B cell (primary cell): ENCODE results near the gene ING3. TPM values are rescaled to one million over a fixed set of nuclear protein-coding genes. Genes with fewer than 3 reads are reported as not detected.
A peak's percentile ranks its signal among the peaks of the same experiment; 100 is the strongest.

Source experiments
- ATAC-seq: fragments of 200-7000 bp; cut with Tn5 transposase; one replicate; pipeline ENCODE4 v1.10.0; 2021; ENCODE audit warnings: low read depth, mild to moderate bottlenecking, moderate number of reproducible peaks, moderate library complexity
- CTCF ChIA-PET: fragments of 350-600 bp; sonication (Branson Sonifier 250); formaldehyde crosslinking; loops from one replicate; lab custom pipeline; 2021; ENCODE audit warnings: antibody characterized with exemption, inconsistent platforms; lab: Charles Lee
- POLR2A ChIA-PET: fragments of 350-600 bp; sonication (Branson Sonifier 250); formaldehyde crosslinking; loops from one replicate; lab custom pipeline; 2021; ENCODE audit warnings: antibody characterized with exemption; lab: Charles Lee
- DNase-seq: peaks from one replicate; pipeline ENCODE4 v3.0.0; 2013
- H2AFZ ChIP-seq: 2 replicates; pipeline ENCODE4 v1.6.1; 2012; ENCODE audit warnings: mild to moderate bottlenecking, low read depth, low read length; ENCODE audit not compliant: insufficient read depth, poor library complexity, severe bottlenecking
- H3K27ac ChIP-seq, 2 donors: 1 replicate in 1 of 2; 2 replicates in 1 of 2; pipeline ENCODE4 v1.5.1; 2012 to 2013; ENCODE audit warnings: low read length in 2 of 2, mild to moderate bottlenecking in 2 of 2, moderate library complexity in 1 of 2
- H3K27me3 ChIP-seq, 4 experiments: fragments of 200-600 bp in 1 of 4; sonication (generic) in 1 of 4; replicated peaks in 1 of 4; 1 replicate in 2 of 4; 2 replicates in 2 of 4; pipeline versions ENCODE4 v1.6.1 to v1.7.0; 2013 to 2016; ENCODE audit warnings: low read length in 3 of 4, mild to moderate bottlenecking in 2 of 4, mixed read lengths in 1 of 4, moderate library complexity in 1 of 4; ENCODE audit not compliant: insufficient read depth in 4 of 4, control insufficient read depth in 3 of 4; ENCODE audit errors: control extremely low read depth in 1 of 4
- H3K36me3 ChIP-seq, 2 experiments: replicated peaks in 1 of 2; 1 replicate in 1 of 2; 2 replicates in 1 of 2; pipeline versions ENCODE4 v1.6.1 to v1.7.1; 2013; ENCODE audit warnings: low read length in 1 of 2; ENCODE audit not compliant: insufficient read depth in 2 of 2, control insufficient read depth in 1 of 2; ENCODE audit errors: control extremely low read depth in 1 of 2, extremely low read depth in 1 of 2
- H3K4me1 ChIP-seq, 2 donors: fragments of 200-600 bp in 1 of 2; sonication (generic) in 1 of 2; 1 replicate in 1 of 2; 2 replicates in 1 of 2; pipeline versions ENCODE4 v1.5.1 to v1.6.1; 2013 to 2017; ENCODE audit warnings: low read length in 2 of 2; ENCODE audit not compliant: control insufficient read depth in 2 of 2, insufficient read depth in 2 of 2
- H3K4me2 ChIP-seq: replicated peaks from 2 replicates; pipeline ENCODE3; 2012; ENCODE audit warnings: mild to moderate bottlenecking, low read depth, low read length; ENCODE audit not compliant: poor library complexity, severe bottlenecking
- H3K4me3 ChIP-seq, 5 experiments: fragments of 200-600 bp in 1 of 5; sonication (generic) in 1 of 5; 1 replicate in 3 of 5; 2 replicates in 2 of 5; pipeline versions ENCODE4 v1.5.1 to v1.7.0; 2011 to 2016; ENCODE audit warnings: low read length in 4 of 5, mild to moderate bottlenecking in 4 of 5, low read depth in 2 of 5, control low read depth in 1 of 5, moderate library complexity in 1 of 5; ENCODE audit not compliant: insufficient read depth in 1 of 5; ENCODE audit errors: control extremely low read depth in 1 of 5, extremely low read depth in 1 of 5
- H3K79me2 ChIP-seq: fragments of 200-600 bp; sonication (generic); one replicate; pipeline ENCODE4 v1.6.0; 2016; ENCODE audit warnings: low read length; ENCODE audit not compliant: control insufficient read depth, insufficient read depth
- H3K9ac ChIP-seq: fragments of 200-600 bp; sonication (generic); 2 replicates; pipeline ENCODE4 v1.6.1; 2017; ENCODE audit warnings: mild to moderate bottlenecking, low read length, moderate library complexity
- H3K9me3 ChIP-seq, 3 donors: one replicate each; pipeline versions ENCODE4 v1.6.1 to v1.7.1; 2013; ENCODE audit warnings: low read length in 2 of 3; ENCODE audit not compliant: control insufficient read depth in 2 of 3, insufficient read depth in 1 of 3; ENCODE audit errors: control extremely low read depth in 1 of 3
- H4K20me1 ChIP-seq: 2 replicates; pipeline ENCODE4 v1.6.0; 2012; ENCODE audit warnings: mild to moderate bottlenecking, low read length; ENCODE audit not compliant: insufficient read depth, control insufficient read depth, poor library complexity, severe bottlenecking
- H3K27ac Mint-ChIP-seq: one replicate; pipeline ENCODE4 v1.8.0; 2021; ENCODE audit warnings: mixed read lengths
- H3K27me3 Mint-ChIP-seq: one replicate; pipeline ENCODE4 v1.8.0; 2021; ENCODE audit warnings: mixed read lengths
- H3K4me1 Mint-ChIP-seq: one replicate; pipeline ENCODE4 v1.8.0; 2021; ENCODE audit warnings: mixed read lengths
- H3K4me3 Mint-ChIP-seq: one replicate; pipeline ENCODE4 v1.8.0; 2021; ENCODE audit warnings: mixed read lengths
- H3K9me3 Mint-ChIP-seq: one replicate; pipeline ENCODE4 v1.8.0; 2022; ENCODE audit warnings: mixed read lengths; ENCODE audit not compliant: insufficient read depth
- EZH2 ChIP-seq: IDR thresholded peaks from 2 replicates; pipeline ENCODE4 v1.6.1; 2012; ENCODE audit warnings: borderline replicate concordance, low read depth, mild to moderate bottlenecking, moderate library complexity, low read length; ENCODE audit not compliant: insufficient read depth, poor library complexity, severe bottlenecking
- WGBS: methylation state at CpG from one replicate; pipeline ENCODE4 v1.1.5; 2013; ENCODE audit warnings: missing lambda C conversion rate; ENCODE audit not compliant: insufficient coverage; 5-methylcytosine and 5-hydroxymethylcytosine counted together
- intact Hi-C: fragments of 100-400 bp; cut with micrococcal nuclease; formaldehyde crosslinking; loops from one replicate; pipeline ENCODE4 v1.10.0; 2022
- polyA plus RNA-seq: library from polyadenylated mRNA; depleted of rRNA; stranded (reverse); fragments of >200 nt; gene quantifications from 2 replicates; pipeline ENCODE4 v1.2.3, GENCODE V29; 2012
- total RNA-seq, 2 donors: library from RNA; stranded (reverse); fragments of 120-200 nt in 1 of 2; gene quantifications; 1 replicate in 1 of 2; 2 replicates in 1 of 2; pipeline versions ENCODE4 v1.2.3 to v1.2.4, GENCODE V29; 2013 to 2022
- TF ChIP-seq, protein P1 (sequence below): fragments of 200-600 bp; IDR thresholded peaks from one replicate; pipeline ENCODE4 v1.8.0; 2022; ENCODE audit warnings: antibody characterized with exemption, mild to moderate bottlenecking

Gene ING3
- total and polyA plus RNA-seq, 2 donors (not counting 1 experiment from before 2014, with no cell fraction given), result 29.5 to 38.0 TPM

DNA sequence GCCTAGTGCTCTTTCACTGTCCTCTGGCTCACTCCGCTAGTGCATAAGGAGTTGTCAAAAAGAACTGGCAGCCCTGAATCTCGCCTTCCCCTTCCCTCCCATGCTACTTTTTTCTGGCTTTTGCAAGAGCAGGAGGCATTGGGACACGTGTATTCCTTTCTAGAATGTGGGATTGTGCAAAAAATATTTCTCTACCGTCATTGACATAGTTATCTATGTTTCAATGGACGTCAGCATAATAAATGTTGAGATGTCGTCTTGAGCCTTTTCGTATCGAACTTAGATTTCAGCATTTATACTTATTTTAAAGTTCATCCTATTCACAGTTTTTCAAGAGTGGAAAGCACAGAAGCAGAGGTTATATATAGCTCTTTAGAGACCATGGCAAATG lies 727 bp downstream of the ING3 start:
- DNase-seq (no peak), ATAC-seq (no peak)
- H3K4me1 Mint-ChIP-seq, result peaks cover 20% of the 10 kb centered on the region
- no peaks in the 10 kb centered on the region for H3K9me3 Mint-ChIP-seq
- no peaks in the 10 kb centered on the region for H3K27me3 ChIP-seq
- WGBS, result no CpG with 5 or more reads among the region's 8 CpGs
- peak overlapping the region; percentile 99 for H3K27ac Mint-ChIP-seq
- H3K79me2 ChIP-seq, result peaks cover 33% of the 10 kb centered on the region
- ChIA-PET POLR2A (interaction anchor here (1.3 to 1.4 kb wide), 2 partner anchors 25 to 36 kb away, joined by 3 to 11 read pairs; no protein-coding TSS in a partner anchor), CTCF (interaction anchor here (1.1 to 1.8 kb wide), 4 partner anchors 18 to 445 kb away, joined by 3 to 8 read pairs (median 4); partner anchors contain the start of gene FAM3C)
- intact Hi-C loops, result loop anchor here (1.0 to 5.0 kb wide), 4 partner anchors 37 to 445 kb away; partner anchors contain the start of genes CPED1 and FAM3C
- H3K4me3 ChIP-seq, result peak overlapping the region; percentile 71 to 91 (median 78)
- H3K9me3 ChIP-seq, result no peaks in the 10 kb centered on the region
- H3K27ac ChIP-seq, result peak overlapping the region; percentile 95 to 96
- peak overlapping the region; percentile 99 for H3K4me3 Mint-ChIP-seq
- H3K9ac ChIP-seq, result peak overlapping the region; percentile 89
- H3K27me3 Mint-ChIP-seq, result peaks cover 3% of the 10 kb centered on the region
- H3K4me1 ChIP-seq, result peaks cover 14 to 15% of the 10 kb centered on the region in 2 donors
- TF ChIP-seq, protein P1, sequence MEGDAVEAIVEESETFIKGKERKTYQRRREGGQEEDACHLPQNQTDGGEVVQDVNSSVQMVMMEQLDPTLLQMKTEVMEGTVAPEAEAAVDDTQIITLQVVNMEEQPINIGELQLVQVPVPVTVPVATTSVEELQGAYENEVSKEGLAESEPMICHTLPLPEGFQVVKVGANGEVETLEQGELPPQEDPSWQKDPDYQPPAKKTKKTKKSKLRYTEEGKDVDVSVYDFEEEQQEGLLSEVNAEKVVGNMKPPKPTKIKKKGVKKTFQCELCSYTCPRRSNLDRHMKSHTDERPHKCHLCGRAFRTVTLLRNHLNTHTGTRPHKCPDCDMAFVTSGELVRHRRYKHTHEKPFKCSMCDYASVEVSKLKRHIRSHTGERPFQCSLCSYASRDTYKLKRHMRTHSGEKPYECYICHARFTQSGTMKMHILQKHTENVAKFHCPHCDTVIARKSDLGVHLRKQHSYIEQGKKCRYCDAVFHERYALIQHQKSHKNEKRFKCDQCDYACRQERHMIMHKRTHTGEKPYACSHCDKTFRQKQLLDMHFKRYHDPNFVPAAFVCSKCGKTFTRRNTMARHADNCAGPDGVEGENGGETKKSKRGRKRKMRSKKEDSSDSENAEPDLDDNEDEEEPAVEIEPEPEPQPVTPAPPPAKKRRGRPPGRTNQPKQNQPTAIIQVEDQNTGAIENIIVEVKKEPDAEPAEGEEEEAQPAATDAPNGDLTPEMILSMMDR, result no peak
- no peak for TF ChIP-seq EZH2
- H3K4me2 ChIP-seq, result peak overlapping the region; percentile 79
- peaks cover 10 to 32% of the 10 kb centered on the region in 2 experiments for H3K36me3 ChIP-seq
- H4K20me1 ChIP-seq, result peaks cover 14% of the 10 kb centered on the region
- peak overlapping the region; percentile 85 for H2AFZ ChIP-seq

DNA sequence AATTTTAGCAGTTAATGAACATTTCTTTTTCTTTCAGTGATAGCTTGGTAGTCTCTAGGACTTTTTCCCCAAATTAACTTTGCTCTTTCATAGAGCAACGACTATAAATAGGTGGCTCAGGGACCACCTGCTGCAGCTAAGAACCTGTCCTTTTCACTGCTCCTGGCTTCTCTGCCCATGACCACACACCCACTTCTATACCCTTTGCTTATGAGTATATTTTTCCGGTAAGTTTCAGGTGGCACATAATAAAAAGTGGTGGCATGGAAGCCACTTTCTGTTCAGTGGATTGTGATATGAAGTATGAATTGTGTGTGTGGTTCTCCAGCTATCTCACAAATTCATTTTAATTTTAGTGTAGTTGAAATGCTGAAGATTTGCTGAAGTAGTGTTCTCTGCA lies 1.2 kb downstream of the ING3 start:
- Mint-ChIP-seq H3K9me3 (no peaks in the 10 kb centered on the region), H3K27me3 (peaks cover 3% of the 10 kb centered on the region), H3K4me3 (peak overlapping the region; percentile 99), H3K27ac (no peak overlapping the region), H3K4me1 (peaks cover 20% of the 10 kb centered on the region)
- peaks cover 33% of the 10 kb centered on the region for H3K79me2 ChIP-seq
- no peak for TF ChIP-seq EZH2
- TF ChIP-seq, protein P1, result no peak
- H2AFZ ChIP-seq, result no peak overlapping the region
- peaks cover 14% of the 10 kb centered on the region for H4K20me1 ChIP-seq
- POLR2A ChIA-PET, result no interaction called here
- ATAC-seq (no peak), DNase-seq (no peak)
- H3K9me3 ChIP-seq, result no peaks in the 10 kb centered on the region
- H3K4me1 ChIP-seq, result peaks cover 14 to 15% of the 10 kb centered on the region in 2 donors
- H3K27me3 ChIP-seq, result no peaks in the 10 kb centered on the region
- intact Hi-C loops, result loop anchor here (1.0 to 5.0 kb wide), 4 partner anchors 36 to 444 kb away; partner anchors contain the start of genes CPED1 and FAM3C
- peaks cover 10 to 37% of the 10 kb centered on the region in 2 experiments for H3K36me3 ChIP-seq
- peak overlapping the region; percentile 89 for H3K9ac ChIP-seq
- H3K4me3 ChIP-seq, result peak overlapping the region in 1 of 5 experiments; percentile 81
- H3K4me2 ChIP-seq, result peak overlapping the region; percentile 79
- WGBS, result 40% methylated on average over 1 of the region's 2 CpGs
- CTCF ChIA-PET, result interaction anchor here (1.8 kb wide), 1 partner anchor 35 kb away, joined by 8 read pairs; no protein-coding TSS in a partner anchor
- peak overlapping the region in 1 of 2 donors; percentile 96 for H3K27ac ChIP-seq
